A673 (cell line): ENCODE results near the gene POLE.

Source experiments
- CTCF ChIP-seq: fragments of 300-800, 200-600 bp; sonication (generic); conservative IDR thresholded peaks from 2 replicates; pipeline ENCODE4 v1.5.1; 2017; ENCODE audit warnings: low read depth, mild to moderate bottlenecking, antibody characterized with exemption, low read length, moderate library complexity, mixed read lengths
- EZH2 ChIP-seq: fragments of 200-600 bp; sonication (generic); IDR thresholded peaks from 2 replicates; pipeline ENCODE4 v1.6.1; 2017; ENCODE audit warnings: borderline replicate concordance, low read depth, mild to moderate bottlenecking, mixed read lengths, antibody characterized with exemption, low read length; ENCODE audit not compliant: poor library complexity, severe bottlenecking

- TF ChIP-seq CTCF (no peak), EZH2 (no peak)
Observed at GRCh38 chr12:132632521-132633228, 54.5 kb downstream of the POLE start.
